H9 (cell line): ENCODE data around the gene PLCB1. TPM values are rescaled to one million over a fixed set of nuclear protein-coding genes. Genes with fewer than 3 reads are reported as not detected.

Experiments used
- DNase-seq: peaks from one replicate; pipeline ENCODE4 v3.0.0-alpha.2; 2017
- H2AFZ ChIP-seq: one replicate; pipeline ENCODE4 v1.6.1; 2013; ENCODE audit warnings: mild to moderate bottlenecking, low read length, control low read depth, moderate library complexity
- H2AK5ac ChIP-seq: 2 replicates; pipeline ENCODE4 v1.6.1; 2013; ENCODE audit warnings: low read length, control low read depth, mixed read lengths; ENCODE audit not compliant: insufficient read length
- H2BK120ac ChIP-seq: one replicate; pipeline ENCODE4 v1.6.1; 2013; ENCODE audit warnings: low read depth, mild to moderate bottlenecking, low read length, control low read depth, inconsistent platforms; ENCODE audit not compliant: poor library complexity, severe bottlenecking
- H2BK12ac ChIP-seq: 2 replicates; pipeline ENCODE4 v1.6.1; 2013; ENCODE audit warnings: low read length, control low read depth, mixed read lengths, low read depth; ENCODE audit not compliant: insufficient read length
- H2BK15ac ChIP-seq: 2 replicates; pipeline ENCODE4 v1.6.1; 2013; ENCODE audit warnings: low read depth, low read length, control low read depth
- H2BK20ac ChIP-seq: one replicate; pipeline ENCODE4 v1.6.1; 2013; ENCODE audit warnings: low read depth, mild to moderate bottlenecking, low read length, control low read depth, inconsistent platforms; ENCODE audit not compliant: poor library complexity, severe bottlenecking
- H2BK5ac ChIP-seq: 2 replicates; pipeline ENCODE4 v1.6.1; 2013; ENCODE audit warnings: low read length, control low read depth, mixed read lengths; ENCODE audit not compliant: insufficient read length
- H3K14ac ChIP-seq: 2 replicates; pipeline ENCODE4 v1.6.1; 2013; ENCODE audit warnings: low read length, control low read depth; ENCODE audit not compliant: insufficient read depth
- H3K18ac ChIP-seq: 2 replicates; pipeline ENCODE4 v1.6.1; 2013; ENCODE audit warnings: low read depth, mild to moderate bottlenecking, mixed read lengths, low read length, control low read depth; ENCODE audit not compliant: insufficient read length
- H3K23ac ChIP-seq: 2 replicates; pipeline ENCODE4 v1.6.1; 2013; ENCODE audit warnings: low read length, control low read depth, mixed read lengths, low read depth; ENCODE audit not compliant: insufficient read length
- H3K23me2 ChIP-seq: 2 replicates; pipeline ENCODE4 v1.6.1; 2013; ENCODE audit warnings: low read depth, mild to moderate bottlenecking, mixed read lengths, low read length, control low read depth; ENCODE audit not compliant: insufficient read length, poor library complexity, severe bottlenecking
- H3K27ac ChIP-seq: 2 replicates; pipeline ENCODE4 v1.5.1; 2013; ENCODE audit warnings: low read length, control low read depth, mixed read lengths, low read depth; ENCODE audit not compliant: insufficient read length
- H3K27me3 ChIP-seq: 2 replicates; pipeline ENCODE4 v1.6.1; 2013; ENCODE audit warnings: low read length, control low read depth, inconsistent platforms; ENCODE audit not compliant: insufficient read depth
- H3K4ac ChIP-seq: 2 replicates; pipeline ENCODE4 v1.6.1; 2013; ENCODE audit warnings: low read depth, mild to moderate bottlenecking, control low read depth, inconsistent platforms, low read length, moderate library complexity
- H3K4me1 ChIP-seq: 2 replicates; pipeline ENCODE4 v1.6.1; 2013; ENCODE audit warnings: low read length, control low read depth, inconsistent platforms; ENCODE audit not compliant: insufficient read depth
- H3K4me2 ChIP-seq: 2 replicates; pipeline ENCODE4 v1.6.1; 2013; ENCODE audit warnings: low read length, control low read depth, mixed read lengths; ENCODE audit not compliant: insufficient read length, insufficient read depth
- H3K56ac ChIP-seq: 2 replicates; pipeline ENCODE4 v1.6.1; 2013; ENCODE audit warnings: low read depth, mild to moderate bottlenecking, mixed read lengths, low read length, control low read depth; ENCODE audit not compliant: insufficient read length
- H3K79me1 ChIP-seq: 2 replicates; pipeline ENCODE4 v1.6.1; 2013; ENCODE audit warnings: low read depth, mild to moderate bottlenecking, moderate library complexity, low read length, control low read depth, inconsistent platforms; ENCODE audit not compliant: insufficient read depth, poor library complexity, severe bottlenecking
- H3K79me2 ChIP-seq: 2 replicates; pipeline ENCODE4 v1.6.1; 2013; ENCODE audit warnings: low read length, control low read depth, inconsistent platforms; ENCODE audit not compliant: insufficient read depth
- H3K9ac ChIP-seq: 2 replicates; pipeline ENCODE4 v1.6.1; 2013; ENCODE audit warnings: low read length, control low read depth, mixed read lengths; ENCODE audit not compliant: insufficient read length; ENCODE audit errors: extremely low read depth
- H3K9me3 ChIP-seq: one replicate; pipeline ENCODE4 v1.6.1; 2013; ENCODE audit warnings: low read depth, low read length, inconsistent platforms; ENCODE audit not compliant: control insufficient read depth
- H3T11ph ChIP-seq: one replicate; pipeline ENCODE4 v1.6.1; 2013; ENCODE audit warnings: mild to moderate bottlenecking, low read length, control low read depth, inconsistent platforms
- H4K20me1 ChIP-seq: one replicate; pipeline ENCODE4 v1.6.1; 2013; ENCODE audit not compliant: control insufficient read depth, insufficient read length, insufficient read depth
- H4K5ac ChIP-seq: 2 replicates; pipeline ENCODE4 v1.6.1; 2013; ENCODE audit warnings: low read depth, mild to moderate bottlenecking, mixed read lengths, low read length, control low read depth; ENCODE audit not compliant: insufficient read length
- H4K8ac ChIP-seq: replicated peaks from 2 replicates; pipeline ENCODE4 v1.6.1; 2013; ENCODE audit warnings: low read length, control low read depth, mixed read lengths, low read depth; ENCODE audit not compliant: insufficient read length
- H4K91ac ChIP-seq: 2 replicates; pipeline ENCODE4 v1.6.1; 2013; ENCODE audit warnings: low read depth, mild to moderate bottlenecking, moderate library complexity, mixed read lengths, low read length, control low read depth; ENCODE audit not compliant: insufficient read length
- H3K27ac Mint-ChIP-seq, 3 experiments: 2 replicates in 2 of 3; 3 replicates in 1 of 3; pipeline ENCODE4 v1.8.0; 2020 to 2021; ENCODE audit warnings: mixed read lengths in 3 of 3, mild to moderate bottlenecking in 1 of 3, moderate library complexity in 1 of 3
- H3K27me3 Mint-ChIP-seq: 2 replicates; pipeline ENCODE4 v1.8.0; 2021; ENCODE audit warnings: low read depth, mild to moderate bottlenecking, moderate library complexity, mixed read lengths
- H3K36me3 Mint-ChIP-seq, 3 experiments: 2 replicates in 2 of 3; 3 replicates in 1 of 3; pipeline ENCODE4 v1.8.0; 2020 to 2021; ENCODE audit warnings: low read depth in 3 of 3, mixed read lengths in 3 of 3; ENCODE audit not compliant: insufficient read depth in 1 of 3
- H3K4me1 Mint-ChIP-seq, 2 experiments: 2 replicates each; pipeline ENCODE4 v1.8.0; 2020; ENCODE audit warnings: mixed read lengths in 2 of 2
- H3K4me3 Mint-ChIP-seq, 2 experiments: 2 replicates in 1 of 2; 3 replicates in 1 of 2; pipeline ENCODE4 v1.8.0; 2020 to 2021; ENCODE audit warnings: mild to moderate bottlenecking in 2 of 2, mixed read lengths in 2 of 2, moderate library complexity in 1 of 2
- H3K9me3 Mint-ChIP-seq, 2 experiments: 2 replicates in 1 of 2; 3 replicates in 1 of 2; pipeline ENCODE4 v1.8.0; 2020; ENCODE audit warnings: mild to moderate bottlenecking in 2 of 2, mixed read lengths in 2 of 2, moderate library complexity in 1 of 2
- CTCF ChIP-seq: fragments of 200-600 bp; sonication (generic); conservative IDR thresholded peaks from 3 replicates; pipeline ENCODE4 v1.8.0; 2021; ENCODE audit warnings: antibody characterized with exemption, mild to moderate bottlenecking
- WGBS: extraction: QIAGEN DNeasy Blood & Tissue Kit; methylation state at CpG from one replicate; pipeline ENCODE4 v1.1.7; 2013; ENCODE audit warnings: missing lambda C conversion rate, low lambda C conversion rate, mixed read lengths; ENCODE audit not compliant: insufficient read length; ENCODE audit errors: extremely low coverage; 5-methylcytosine and 5-hydroxymethylcytosine counted together
- total RNA-seq: library from RNA; stranded (reverse); gene quantifications from 2 replicates; pipeline ENCODE4 v1.2.1, GENCODE V29; 2021

The PLCB1 gene
- total RNA-seq, 1 experiment from 2014 or later: 11.5 TPM

- no peak for TF ChIP-seq CTCF
- H3K56ac ChIP-seq: no peak overlapping the region
- H4K20me1 ChIP-seq: no peaks in the 10 kb centered on the region
- WGBS: no CpG with 5 or more reads among the region's 3 CpGs
- H3K9ac ChIP-seq: no peak overlapping the region
- H2BK15ac ChIP-seq: no peak overlapping the region
- no peak overlapping the region for H2BK120ac ChIP-seq
- Mint-ChIP-seq H3K36me3 (no peaks in the 10 kb centered on the region), H3K27me3 (no peaks in the 10 kb centered on the region), H3K27ac (no peak overlapping the region), H3K4me3 (no peak overlapping the region), H3K9me3 (no peaks in the 10 kb centered on the region; a peak in 1 of 5 replicates), H3K4me1 (peaks cover 3 to 4% of the 10 kb centered on the region in 2 experiments; a peak in 1 of 4 replicates)
- H3K4ac ChIP-seq: no peak overlapping the region
- no peak overlapping the region for H3T11ph ChIP-seq
- H3K18ac ChIP-seq: no peak overlapping the region
- no peak for DNase-seq
- H3K27ac ChIP-seq: no peak overlapping the region
- no peak overlapping the region for H2AK5ac ChIP-seq
- H3K79me2 ChIP-seq: no peaks in the 10 kb centered on the region
- no peaks in the 10 kb centered on the region for H3K9me3 ChIP-seq
- no peak overlapping the region for H4K8ac ChIP-seq
- no peaks in the 10 kb centered on the region for H3K27me3 ChIP-seq
- no peak overlapping the region for H3K23ac ChIP-seq
- H4K91ac ChIP-seq: no peak overlapping the region
- no peak overlapping the region for H4K5ac ChIP-seq
- H2BK20ac ChIP-seq: no peak overlapping the region
- H3K23me2 ChIP-seq: no peaks in the 10 kb centered on the region
- no peak overlapping the region for H2AFZ ChIP-seq
- H3K14ac ChIP-seq: no peak overlapping the region
- no peaks in the 10 kb centered on the region for H3K79me1 ChIP-seq
- H3K4me1 ChIP-seq: no peaks in the 10 kb centered on the region
- no peak overlapping the region for H2BK5ac ChIP-seq
- H3K4me2 ChIP-seq: no peak overlapping the region
- no peak overlapping the region for H2BK12ac ChIP-seq
Observed at GRCh38 chr20:8221887-8222419, 89.9 kb downstream of the PLCB1 start.
